ENCODE measurements around the gene SYT5.
"Not testable (repeated sequence)": the region's sequence is repeated elsewhere in the genome, so short reads cannot be mapped to it uniquely, and the experiment has no call there.

The SYT5 gene

DNA sequence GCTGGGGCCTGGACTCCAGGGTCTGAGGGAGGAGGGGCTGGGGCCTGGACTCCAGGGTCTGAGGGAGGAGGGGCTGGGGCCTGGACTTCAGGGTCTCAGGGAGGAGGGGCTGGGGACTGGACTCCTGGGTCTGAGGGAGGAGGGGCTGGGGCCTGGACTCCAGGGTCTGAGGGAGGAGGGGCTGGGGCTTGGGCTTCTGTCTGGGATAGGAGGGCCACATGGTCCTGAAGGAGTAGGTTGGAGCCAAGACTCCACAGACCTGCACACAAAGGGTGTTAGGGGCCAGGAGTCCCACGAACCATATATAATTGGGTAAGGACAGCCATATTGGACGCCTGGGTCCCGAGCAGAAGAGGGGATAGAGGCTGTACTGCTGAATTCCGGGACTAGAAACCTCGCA is 24.3 kb downstream of the SYT5 start:
- DNase-seq; intact Hi-C loops (cut with DNase I): not testable (repeated sequence)

DNA sequence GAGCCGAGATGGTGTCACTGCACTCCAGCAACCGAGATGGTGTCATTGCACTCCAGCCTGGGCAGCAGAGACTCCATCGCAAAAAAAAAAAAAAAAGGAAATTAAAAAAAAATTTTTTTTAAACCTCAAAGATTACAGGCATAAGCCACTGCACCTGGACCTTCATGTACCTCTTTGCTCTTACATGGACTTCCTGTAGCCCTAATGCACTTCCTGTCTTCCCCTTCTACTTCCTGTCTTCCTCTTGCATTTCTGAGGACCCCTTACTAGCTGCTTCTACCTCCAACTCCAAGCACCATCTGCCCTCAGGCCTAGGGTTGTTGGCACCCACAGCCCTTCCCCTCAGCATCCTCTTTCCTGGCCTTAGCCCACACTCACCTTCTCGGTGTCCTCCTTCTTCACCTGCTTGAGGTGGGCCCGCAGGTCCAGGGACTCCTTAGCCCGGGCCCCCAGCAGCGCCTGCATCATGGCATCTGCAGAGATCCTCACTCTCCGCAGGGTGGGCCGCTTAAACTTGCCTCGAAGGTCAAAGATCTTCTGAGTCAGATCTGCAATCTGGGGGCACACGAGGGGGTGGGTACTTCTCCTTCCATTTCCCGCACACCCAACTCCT is 26.3 kb downstream of the SYT5 start:
- intact Hi-C loops (cut with DNase I): no loop called here
- no peak for DNase-seq

DNA sequence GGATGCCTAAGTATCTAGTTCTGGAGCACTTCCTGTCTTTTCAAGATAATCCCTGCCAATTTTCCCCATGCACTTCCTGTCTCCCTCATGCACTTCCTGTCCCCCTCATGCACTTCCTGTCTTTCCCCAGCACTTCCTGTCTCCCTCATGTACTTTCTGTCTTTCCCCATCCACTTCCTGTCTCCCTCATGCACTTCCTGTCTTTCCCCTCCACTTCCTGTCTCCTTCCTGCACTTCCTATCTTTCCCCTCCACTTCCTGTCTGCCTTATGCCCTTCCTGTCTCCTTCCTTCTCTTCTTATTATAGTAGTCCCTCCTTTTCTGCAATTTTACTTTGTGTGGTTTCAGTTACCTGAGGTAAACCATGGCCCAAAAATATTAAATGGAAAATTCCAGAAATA is 28.1 kb downstream of the SYT5 start:
- DNase-seq: no peak
- intact Hi-C loops (cut with DNase I): no loop called here

DNA sequence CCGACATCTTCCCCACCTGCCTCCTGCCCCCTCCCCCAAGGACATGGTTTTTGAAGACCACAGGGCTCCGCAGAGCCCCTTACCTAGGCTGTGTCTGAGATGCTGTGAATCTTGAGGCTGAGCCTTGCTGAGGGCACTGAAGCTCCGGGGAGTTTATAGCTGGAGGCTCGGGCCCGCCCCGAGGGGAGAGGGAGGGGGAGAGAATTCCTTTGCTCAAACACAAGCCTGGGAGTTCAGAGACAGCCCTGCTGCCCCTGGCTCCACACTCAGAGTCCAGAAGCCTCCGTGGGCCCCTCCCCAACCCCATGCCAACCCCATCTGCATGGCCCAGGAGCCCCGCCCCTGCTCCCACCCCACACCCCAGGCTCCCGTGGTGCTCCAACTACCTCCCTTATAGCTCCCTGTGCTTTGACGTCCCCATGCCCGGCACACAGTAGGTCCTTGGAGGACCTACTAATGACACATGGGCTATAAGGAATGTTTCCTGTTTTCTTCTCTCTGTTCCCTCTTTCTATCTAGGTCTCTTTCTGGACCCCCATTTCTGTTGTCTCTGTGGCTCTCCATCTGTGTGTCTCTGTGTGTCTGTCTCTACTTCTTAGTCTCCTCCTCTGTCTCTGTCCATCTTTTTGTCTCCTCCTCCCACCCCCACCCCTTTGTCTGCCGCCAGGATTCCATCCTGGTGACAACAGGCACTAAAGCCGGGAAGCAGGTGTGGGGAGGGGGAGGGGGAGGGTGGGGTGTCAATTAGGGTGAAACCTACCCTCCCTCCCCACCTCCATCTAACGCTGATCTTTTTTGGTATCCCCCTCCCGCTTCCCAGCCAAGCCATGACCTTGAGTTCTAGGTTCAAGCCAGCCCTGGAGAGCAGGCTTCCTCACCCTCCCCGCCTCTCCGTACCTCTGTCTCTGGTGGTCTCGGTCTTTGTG is 30.7 kb downstream of the SYT5 start, which contains the start of gene TNNT1:
Gene TNNT1, minus strand, starts transcription at position 129 of the 926 bp plus-strand sequence. CDS start 2,049 bp downstream, outside the sequence.
- no peak for DNase-seq
- intact Hi-C loops (cut with DNase I): no loop called here

DNA sequence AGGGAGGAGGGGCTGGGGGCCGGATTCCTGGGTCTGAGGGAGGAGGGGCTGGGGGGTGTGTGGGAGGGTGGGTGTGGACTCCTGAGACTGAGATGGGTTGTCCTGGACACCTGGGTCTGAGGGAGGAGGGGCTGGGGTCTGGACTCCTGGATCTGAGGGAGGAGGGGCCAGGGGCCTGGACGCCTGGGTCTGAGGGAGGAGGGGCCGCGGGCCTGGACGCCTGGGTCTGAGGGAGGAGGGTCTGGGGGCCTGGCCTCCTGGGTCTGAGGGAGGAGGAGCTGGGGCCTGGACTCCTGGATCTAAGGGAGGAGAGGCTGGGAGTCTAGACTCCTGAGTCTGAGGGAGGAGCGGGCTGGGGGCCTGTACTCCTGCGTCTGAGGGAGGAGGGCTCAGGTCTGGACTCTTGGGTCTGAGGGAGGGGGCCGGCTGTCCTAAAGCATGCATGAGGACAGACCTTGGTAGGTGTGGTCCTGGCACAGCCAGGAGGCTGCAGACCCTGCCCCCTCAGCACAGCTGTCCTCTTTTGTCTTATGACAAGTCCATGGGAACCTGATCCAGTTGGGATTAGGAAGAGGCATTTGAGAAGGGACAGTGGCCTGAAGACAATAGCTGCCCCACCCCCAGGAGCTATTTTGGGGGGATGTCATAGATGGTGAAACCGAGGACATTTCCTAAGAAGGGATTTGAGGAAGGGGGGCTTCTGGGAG is 32.4 kb downstream of the SYT5 start:
- DNase-seq: no peak
- intact Hi-C loops (cut with DNase I): no loop called here

DNA sequence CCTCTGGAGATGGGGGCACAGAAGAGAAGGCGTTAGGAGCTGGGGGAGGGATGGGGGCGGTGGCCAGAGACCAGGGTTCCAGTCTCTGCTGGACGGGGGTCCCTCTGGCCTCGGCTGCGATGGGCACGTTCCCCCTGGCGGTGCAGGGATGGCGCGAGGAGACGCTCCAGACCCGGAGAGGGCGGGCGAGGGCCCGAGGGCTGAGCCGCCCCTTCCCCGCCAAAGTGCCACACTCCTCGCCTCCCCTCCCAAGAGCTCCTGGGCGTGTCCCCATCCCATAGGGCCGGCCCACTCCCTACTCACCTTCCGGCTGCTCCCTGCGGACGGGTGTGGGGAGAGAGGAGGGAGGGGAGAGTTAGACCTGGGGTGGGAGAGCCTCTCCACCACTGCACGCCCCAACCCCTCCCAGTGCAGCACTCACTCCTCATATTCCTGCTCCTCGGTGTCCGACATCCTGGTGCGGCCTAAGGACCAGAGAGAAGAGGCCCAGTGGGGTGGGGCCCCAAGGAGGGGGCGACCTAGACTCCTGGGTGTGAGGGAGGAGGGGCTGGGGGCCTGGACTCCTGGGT is 33.3 kb downstream of the SYT5 start:
- no peak for DNase-seq
- intact Hi-C loops (cut with DNase I): no loop called here

DNA sequence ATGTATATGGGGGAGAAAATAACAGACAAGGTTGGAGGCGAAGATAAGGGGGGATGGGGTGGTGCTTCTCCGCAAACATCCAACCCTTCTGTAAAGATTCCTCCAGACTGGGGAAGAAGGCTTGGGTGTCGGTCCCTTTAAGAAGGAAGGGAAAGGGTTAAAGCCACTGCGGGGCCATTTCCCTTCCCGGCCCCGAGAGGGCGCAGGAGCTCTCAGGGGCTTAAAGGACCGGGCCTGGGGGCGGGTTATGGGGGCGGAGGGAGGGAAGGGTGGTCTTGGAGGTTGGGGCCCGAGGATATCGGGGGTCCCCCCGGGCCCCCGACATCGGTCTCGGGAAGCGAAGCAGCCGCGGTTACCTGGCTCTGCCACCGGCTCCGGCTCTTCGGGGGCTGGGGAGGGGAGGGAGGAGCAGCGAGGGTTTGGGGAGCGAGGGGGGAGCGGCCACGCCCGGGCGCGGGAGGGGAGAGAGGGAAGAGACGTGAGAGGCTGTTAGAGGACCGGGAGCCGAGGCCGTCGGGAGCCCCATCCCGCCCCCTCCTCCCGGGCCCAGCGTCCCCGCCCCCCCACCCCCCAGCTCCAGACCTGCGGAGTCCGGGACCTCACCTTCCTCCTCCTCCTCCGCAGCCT is 33.9 kb downstream of the SYT5 start:
- DNase-seq: no peak
- intact Hi-C loops (cut with DNase I): no loop called here

DNA sequence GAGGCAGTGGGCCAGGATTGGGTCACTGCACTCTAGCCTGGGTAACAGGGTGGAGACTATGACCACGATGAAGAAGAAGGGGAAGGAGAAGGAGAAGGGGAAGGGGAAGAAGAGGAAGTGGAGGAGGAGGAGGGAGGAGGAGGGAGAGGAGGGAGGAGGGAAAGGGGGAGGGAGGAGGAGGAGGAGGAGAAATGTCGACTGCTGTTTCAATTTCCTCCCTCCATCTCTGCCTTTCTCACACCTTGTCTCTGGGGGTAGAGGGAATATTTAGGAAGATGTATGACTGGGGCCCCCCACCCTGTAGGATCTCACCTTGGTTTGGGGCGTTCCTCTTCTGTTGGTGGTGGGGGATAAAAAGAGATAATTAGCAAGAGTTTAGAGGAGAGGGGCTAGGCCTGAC is 34.9 kb downstream of the SYT5 start:
- intact Hi-C loops (cut with DNase I): no loop called here
- DNase-seq: no peak

DNA sequence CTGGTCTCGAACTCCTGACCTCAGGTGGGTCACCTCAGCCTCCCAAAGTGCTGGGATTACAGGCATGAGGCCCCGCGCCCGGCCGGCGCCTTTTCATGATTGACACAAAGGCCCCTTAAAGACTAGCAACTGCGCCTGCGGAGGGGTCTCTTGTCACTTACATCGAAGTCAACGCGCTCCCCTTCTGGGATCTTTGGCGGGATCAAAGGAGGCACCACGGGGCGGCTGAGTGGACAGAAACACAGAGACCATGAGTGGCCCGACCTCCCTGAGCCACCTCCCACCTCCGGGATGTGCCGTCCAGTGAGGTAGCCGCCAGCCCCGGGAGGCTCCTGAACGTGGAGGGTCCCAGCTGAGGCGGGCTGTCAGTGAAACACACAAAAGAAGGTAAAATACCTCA is 38.4 kb downstream of the SYT5 start:
- intact Hi-C loops (cut with DNase I): loop anchor here (5.0 kb wide), 1 partner anchor 361 kb away; no protein-coding TSS in a partner anchor
- DNase-seq: peak in 1 of 42 donors; percentile 11

DNA sequence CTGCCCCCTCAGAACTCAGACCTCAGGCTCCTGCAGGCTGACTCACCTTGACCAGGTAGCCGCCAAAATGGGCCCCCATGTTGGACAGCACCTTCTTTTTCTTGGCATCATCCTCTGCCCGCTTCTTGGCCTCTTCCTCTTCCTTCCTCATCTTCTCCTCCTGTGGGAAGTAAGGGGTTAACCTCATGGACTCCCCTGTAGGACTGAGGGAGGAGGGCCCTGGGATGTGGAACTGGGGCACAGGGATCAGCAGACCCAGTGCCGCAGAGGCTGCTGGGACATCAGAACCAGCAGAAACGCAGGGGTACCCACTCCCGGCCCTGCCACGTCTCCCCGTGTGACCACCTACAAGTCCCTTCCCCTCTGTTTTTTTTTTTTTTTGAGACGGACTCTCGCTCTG is 42.2 kb downstream of the SYT5 start:
- no peak for DNase-seq
- intact Hi-C loops (cut with DNase I): no loop called here

DNA sequence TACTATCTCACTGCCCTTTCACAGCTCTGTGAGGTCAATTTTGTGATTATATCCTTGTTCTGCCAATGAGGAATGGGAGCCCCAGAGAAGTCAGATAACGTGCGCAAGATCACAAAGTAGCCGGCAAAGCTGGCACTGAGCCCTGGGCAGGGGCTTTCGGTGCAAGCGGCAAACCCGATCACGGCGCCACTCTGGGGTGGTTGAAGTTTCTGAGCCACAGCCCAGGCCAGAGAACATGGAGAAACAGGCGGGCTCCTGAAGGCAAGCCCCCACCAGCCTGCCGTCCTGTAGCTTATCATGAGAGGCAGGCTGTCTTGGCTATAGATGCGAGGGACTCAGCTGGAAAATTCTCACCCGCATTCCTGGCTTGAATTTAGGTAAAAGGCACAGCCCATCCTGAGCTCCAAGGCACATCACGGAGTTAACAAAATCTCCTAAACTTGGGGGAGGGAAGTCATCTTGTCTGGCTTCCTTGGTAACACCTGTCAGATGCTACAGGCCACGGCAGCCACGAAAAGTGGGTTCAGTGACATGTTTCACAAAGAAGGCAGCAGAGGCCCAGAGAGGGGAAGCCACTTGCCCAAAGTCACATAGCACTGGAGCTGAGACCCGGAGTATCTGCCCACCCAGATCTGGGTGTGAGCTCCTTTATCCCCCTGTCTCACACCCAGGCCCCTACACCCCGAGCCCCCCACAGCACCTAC is 43.5 kb downstream of the SYT5 start:
- intact Hi-C loops (cut with DNase I): no loop called here
- no peak for DNase-seq

DNA sequence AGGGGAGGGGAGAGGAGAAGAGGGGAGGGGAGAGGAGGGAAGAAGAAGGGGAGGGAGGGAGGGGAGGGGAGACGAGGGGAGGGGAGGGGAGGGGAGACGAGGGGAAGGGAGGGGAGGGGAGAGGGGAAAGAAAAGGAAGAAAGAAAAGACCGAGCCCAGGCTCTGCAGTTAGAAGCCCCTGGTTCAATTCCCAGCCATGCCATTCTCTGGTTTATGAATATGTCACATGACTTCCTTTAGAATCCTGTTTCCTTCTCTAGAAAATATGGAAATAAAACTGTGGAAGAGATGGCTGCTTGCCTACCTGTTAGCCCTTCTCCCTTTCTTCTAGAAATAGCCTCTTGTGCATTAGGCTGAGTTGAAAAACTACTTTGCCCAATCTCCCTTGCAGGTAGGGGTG is 45.4 kb downstream of the SYT5 start:
- intact Hi-C loops (cut with DNase I): no loop called here

DNA sequence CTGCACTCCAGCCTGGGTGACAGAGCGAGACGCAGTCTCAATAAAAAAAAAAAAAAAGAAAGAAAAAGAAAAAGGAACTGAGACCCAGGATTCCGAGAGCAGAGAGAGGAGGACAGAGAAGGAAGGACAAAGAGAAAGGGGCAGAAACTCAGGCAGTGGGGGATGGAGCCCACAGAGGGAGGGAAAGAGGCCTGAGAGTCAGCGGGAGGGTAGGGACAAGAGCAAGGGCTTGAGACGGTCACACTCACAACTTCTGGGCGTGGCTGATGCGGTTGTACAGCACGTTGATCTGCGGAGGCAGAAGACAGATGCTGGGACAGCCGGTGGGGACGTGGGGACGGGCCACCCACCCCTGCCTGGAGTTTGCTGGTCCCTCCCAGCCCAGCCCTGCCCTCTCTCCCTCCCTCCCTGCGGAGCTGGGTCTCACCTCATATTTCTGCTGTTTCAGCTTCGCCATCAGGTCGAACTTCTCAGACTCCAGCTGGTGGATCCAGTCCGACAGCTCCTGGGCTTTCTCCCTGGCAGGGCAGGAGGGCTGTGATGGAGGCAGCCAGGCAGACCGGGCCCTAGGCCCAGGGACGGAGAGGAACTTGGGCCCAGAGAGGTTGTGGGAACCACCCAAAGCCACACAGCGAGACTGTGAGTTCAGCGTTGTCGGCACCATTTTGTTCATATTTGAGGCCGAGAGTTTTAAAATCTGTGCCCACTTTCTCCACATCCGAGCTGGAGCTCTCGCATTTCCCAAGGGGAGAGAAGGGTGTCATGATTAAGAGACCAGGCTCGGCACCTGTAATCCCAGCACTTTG is 46.2 kb downstream of the SYT5 start:
- DNase-seq: no peak
- intact Hi-C loops (cut with DNase I): no loop called here

More for the DNA sequence above, 45.4 kb downstream of the SYT5 start:
- DNase-seq: no peak

DNA sequence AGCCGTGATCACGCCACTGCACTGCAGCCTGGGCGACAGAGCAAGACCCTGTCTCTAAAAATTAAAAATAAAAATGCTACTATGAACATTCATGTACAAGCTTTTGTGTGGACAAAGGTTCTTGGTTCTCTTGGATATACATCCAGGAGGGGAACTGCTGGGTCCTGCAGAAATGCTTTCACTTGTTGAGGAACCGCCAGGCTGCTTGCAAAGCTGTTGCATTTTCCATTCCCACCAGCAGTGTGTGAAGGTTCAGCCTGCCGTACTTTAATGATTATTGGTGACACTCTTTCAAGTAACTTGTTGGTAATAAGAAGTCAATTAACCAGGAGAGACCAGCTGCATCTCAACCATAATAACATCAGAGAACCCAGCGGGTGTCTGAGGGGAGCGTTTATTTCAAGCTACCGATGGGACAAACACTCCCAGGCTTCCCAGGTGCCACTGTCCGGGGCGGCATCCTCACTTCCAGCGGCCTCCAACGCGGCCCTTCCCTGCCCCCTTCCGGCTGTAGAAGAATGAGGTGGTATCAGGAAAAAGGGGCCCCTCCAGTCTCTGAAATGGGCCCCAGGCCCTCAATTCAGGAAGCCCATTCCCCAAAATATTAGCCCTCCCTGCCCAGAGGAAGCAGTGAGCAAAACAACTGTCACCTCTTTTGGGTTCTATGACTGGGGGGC is 47.5 kb downstream of the SYT5 start:
- no peak for DNase-seq
- intact Hi-C loops (cut with DNase I): no loop called here

DNA sequence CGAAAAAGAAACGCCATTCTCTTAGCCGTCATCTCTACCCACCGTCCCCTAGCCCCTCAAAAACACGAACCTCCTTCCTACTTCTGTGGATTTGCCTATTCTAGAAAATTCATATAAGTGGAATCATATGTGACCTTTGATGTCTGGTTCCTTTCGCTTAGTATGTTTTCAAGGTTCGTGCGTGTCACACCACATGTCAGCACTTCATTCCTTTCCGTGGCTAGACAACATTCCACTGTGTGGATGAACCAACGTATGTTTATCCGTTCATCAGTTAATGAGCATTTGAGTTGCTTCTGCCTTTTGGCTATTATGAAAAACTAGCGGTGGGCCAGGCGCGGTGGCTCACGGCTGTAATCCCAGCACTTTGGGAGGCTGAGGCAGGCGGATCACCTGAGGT is 48.7 kb downstream of the SYT5 start:
- DNase-seq: no peak
- intact Hi-C loops (cut with DNase I): no loop called here

Measured in head of caudate nucleus (tissue), 42 donors.